Upper lobe of left lung (tissue), 6 donors: ENCODE results near the gene CDCA5. TPM values are rescaled to one million over a fixed set of nuclear protein-coding genes. Genes with fewer than 3 reads are reported as not detected.
A peak's percentile ranks its signal among the peaks of the same experiment; 100 is the strongest.

ENCODE experiments used
- ATAC-seq, 2 donors: fragments of 200-7000 bp; cut with Tn5 transposase; one replicate each; pipeline ENCODE4 v1.9.1; 2022; ENCODE audit warnings: mild to moderate bottlenecking in 2 of 2, moderate library complexity in 2 of 2; ENCODE audit not compliant: low FRiP score in 2 of 2
- DNase-seq, 2 donors: peaks; one replicate each; pipeline ENCODE4 v3.0.0-alpha.2; 2019 to 2020
- H3K27ac ChIP-seq, 4 donors: fragments of 200-600 bp; sonication (generic); one replicate each; pipeline ENCODE4 v1.5.1; 2016 to 2019
- H3K27me3 ChIP-seq, 4 donors: fragments of 200-600 bp; sonication (generic); one replicate each; pipeline ENCODE4 v1.5.1; 2017 to 2019
- H3K36me3 ChIP-seq, 4 donors: fragments of 200-600 bp; sonication (generic); one replicate each; pipeline ENCODE4 v1.5.1; 2016 to 2019
- H3K4me1 ChIP-seq, 4 donors: fragments of 200-600 bp; sonication (generic); one replicate each; pipeline ENCODE4 v1.5.1; 2018 to 2019
- H3K4me3 ChIP-seq, 4 donors: fragments of 200-600 bp; sonication (generic); one replicate each; pipeline ENCODE4 v1.5.1; 2017 to 2019; ENCODE audit warnings: mild to moderate bottlenecking in 2 of 4, moderate library complexity in 1 of 4
- H3K9me3 ChIP-seq, 4 donors: fragments of 200-600 bp; sonication (generic); one replicate each; pipeline ENCODE4 v1.5.1; 2018 to 2019
- EP300 ChIP-seq, 4 donors: sonication (generic); formaldehyde crosslinking; IDR thresholded peaks; one replicate each; pipeline ENCODE4 v1.5.1; 2017; ENCODE audit warnings: antibody characterized with exemption in 4 of 4, control low read depth in 2 of 4
- POLR2A ChIP-seq, 4 donors: fragments of 450-650 bp; IDR thresholded peaks; one replicate each; pipeline ENCODE4 v1.5.1; 2016 to 2017; ENCODE audit warnings: antibody characterized with exemption in 4 of 4, mild to moderate bottlenecking in 2 of 4
- POLR2AphosphoS5 ChIP-seq, 2 donors: sonication (generic); formaldehyde crosslinking; IDR thresholded peaks; one replicate each; pipeline ENCODE4 v1.5.1; 2017; ENCODE audit warnings: antibody characterized with exemption in 2 of 2
- WGBS, 2 donors: methylation state at CpG; one replicate each; pipeline ENCODE4 v1.1.5; 2017 to 2018; 5-methylcytosine and 5-hydroxymethylcytosine counted together
- total RNA-seq, 6 donors: library from RNA; depleted of rRNA in 4 of 6; stranded (reverse); fragments of >200 nt in 4 of 6; gene quantifications; one replicate each; pipeline versions ENCODE4 v1.1.0 to v1.2.1, GENCODE V29; 2016 to 2021
- TF ChIP-seq, protein P1 (sequence below), 6 experiments: fragments of 450-650 bp in 4 of 6; fragments of 200-600 bp in 2 of 6; sonication (generic) in 2 of 6; IDR thresholded peaks; one replicate each; pipeline ENCODE4 v1.5.1; 2016 to 2019; ENCODE audit warnings: antibody characterized with exemption in 6 of 6
- donor health status: DM: no; HTN: no; CAD: no; lungs with moderate emphysema.
- donor health status: DM: no; HTN: yes; CAD: no; lungs with severe emphysema.

The CDCA5 gene
- total RNA-seq, 6 donors from 2014 or later: 1.0 to 4.4 (median 1.8) TPM

- ATAC-seq: peak; percentile 92 to 93
- Histone ChIP-seq H3K27me3 (no peaks in the 10 kb centered on the region), H3K9me3 (no peaks in the 10 kb centered on the region), H3K4me3 (peak within 1 kb of the TSS; percentile 36 to 73 (median 62)), H3K36me3 (peaks cover 8 to 34% (median 25%) of the 10 kb centered on the region in 4 donors), H3K27ac (peak within 1 kb of the TSS; percentile 16 to 82 (median 70)), H3K4me1 (peaks cover 41 to 70% (median 58%) of the 10 kb centered on the region in 4 donors)
- DNase-seq: peak; percentile 98
- TF ChIP-seq POLR2A (IDR thresholded peaks at IDR 0.05): peak in 2 of 4 donors; percentile 63 to 94
- TF ChIP-seq POLR2AphosphoS5 (IDR thresholded peaks at IDR 0.05): peak in 1 of 2 donors; percentile 92
- TF ChIP-seq, protein P1, sequence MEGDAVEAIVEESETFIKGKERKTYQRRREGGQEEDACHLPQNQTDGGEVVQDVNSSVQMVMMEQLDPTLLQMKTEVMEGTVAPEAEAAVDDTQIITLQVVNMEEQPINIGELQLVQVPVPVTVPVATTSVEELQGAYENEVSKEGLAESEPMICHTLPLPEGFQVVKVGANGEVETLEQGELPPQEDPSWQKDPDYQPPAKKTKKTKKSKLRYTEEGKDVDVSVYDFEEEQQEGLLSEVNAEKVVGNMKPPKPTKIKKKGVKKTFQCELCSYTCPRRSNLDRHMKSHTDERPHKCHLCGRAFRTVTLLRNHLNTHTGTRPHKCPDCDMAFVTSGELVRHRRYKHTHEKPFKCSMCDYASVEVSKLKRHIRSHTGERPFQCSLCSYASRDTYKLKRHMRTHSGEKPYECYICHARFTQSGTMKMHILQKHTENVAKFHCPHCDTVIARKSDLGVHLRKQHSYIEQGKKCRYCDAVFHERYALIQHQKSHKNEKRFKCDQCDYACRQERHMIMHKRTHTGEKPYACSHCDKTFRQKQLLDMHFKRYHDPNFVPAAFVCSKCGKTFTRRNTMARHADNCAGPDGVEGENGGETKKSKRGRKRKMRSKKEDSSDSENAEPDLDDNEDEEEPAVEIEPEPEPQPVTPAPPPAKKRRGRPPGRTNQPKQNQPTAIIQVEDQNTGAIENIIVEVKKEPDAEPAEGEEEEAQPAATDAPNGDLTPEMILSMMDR (IDR thresholded peaks at IDR 0.05): no peak
- TF ChIP-seq EP300 (IDR thresholded peaks at IDR 0.05): no peak
- WGBS, 2 donors: 3% methylated on average over 30 to 38 of the region's 64 CpGs
These were observed 28.1 kb upstream of the CDCA5 start, which contains the start of gene TM7SF2 for GRCh38 chr11:65111744-65112545. Gene TM7SF2 (plus strand): TSS chr11:65111872. CDS start chr11:65112016, 144 bp downstream.

- Histone ChIP-seq H3K27me3 (no peaks in the 10 kb centered on the region), H3K36me3 (peaks cover 8 to 34% (median 25%) of the 10 kb centered on the region in 4 donors), H3K4me3 (peak overlapping the region in 3 of 4 donors; percentile 55 to 73 (median 68)), H3K4me1 (peaks cover 35 to 63% (median 51%) of the 10 kb centered on the region in 4 donors), H3K9me3 (no peaks in the 10 kb centered on the region), H3K27ac (peak overlapping the region in 2 of 4 donors; percentile 77 to 82)
- TF ChIP-seq POLR2AphosphoS5 (IDR thresholded peaks at IDR 0.05) (no peak), EP300 (IDR thresholded peaks at IDR 0.05) (no peak), POLR2A (IDR thresholded peaks at IDR 0.05) (no peak)
- TF ChIP-seq, protein P1 (IDR thresholded peaks at IDR 0.05): no peak
- ATAC-seq (no peak), DNase-seq (no peak)
- 65 to 69% methylated on average over 19 to 27 of the region's 31 CpGs for WGBS, 2 donors
These were observed 27.4 kb upstream of the CDCA5 start for GRCh38 chr11:65111159-65111743.

DNA sequence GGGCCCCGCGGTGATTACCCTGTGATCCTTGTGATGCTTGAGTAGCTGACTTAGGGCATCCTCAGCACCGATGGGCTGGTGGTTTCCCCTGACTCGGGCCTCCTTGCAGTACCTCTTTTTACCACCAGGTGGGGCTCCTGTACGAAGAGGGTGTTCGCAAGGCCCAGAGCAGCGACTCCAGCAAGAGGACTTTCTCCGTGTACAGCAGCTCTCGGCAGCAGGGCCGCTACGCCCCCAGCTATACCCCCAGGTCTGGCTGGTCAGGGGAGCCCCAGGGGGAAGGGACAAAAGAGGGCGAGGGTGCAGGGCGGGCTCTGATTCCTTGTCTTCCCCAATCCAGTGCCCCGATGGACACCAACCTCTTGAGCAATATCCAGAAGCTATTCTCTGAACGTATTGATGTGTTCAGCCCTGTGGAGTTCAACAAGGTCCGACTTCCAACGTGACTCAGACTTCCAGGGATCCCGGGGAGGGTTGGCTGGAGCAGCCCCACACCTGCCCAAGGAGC is 26.6 kb upstream of the CDCA5 start:
- no peak for TF ChIP-seq EP300 (IDR thresholded peaks at IDR 0.05)
- TF ChIP-seq, protein P1 (IDR thresholded peaks at IDR 0.05): peak; percentile 97 to 99 (median 98)
- ATAC-seq: peak; percentile 82 to 85
- no peaks in the 10 kb centered on the region for H3K9me3 ChIP-seq

DNA sequence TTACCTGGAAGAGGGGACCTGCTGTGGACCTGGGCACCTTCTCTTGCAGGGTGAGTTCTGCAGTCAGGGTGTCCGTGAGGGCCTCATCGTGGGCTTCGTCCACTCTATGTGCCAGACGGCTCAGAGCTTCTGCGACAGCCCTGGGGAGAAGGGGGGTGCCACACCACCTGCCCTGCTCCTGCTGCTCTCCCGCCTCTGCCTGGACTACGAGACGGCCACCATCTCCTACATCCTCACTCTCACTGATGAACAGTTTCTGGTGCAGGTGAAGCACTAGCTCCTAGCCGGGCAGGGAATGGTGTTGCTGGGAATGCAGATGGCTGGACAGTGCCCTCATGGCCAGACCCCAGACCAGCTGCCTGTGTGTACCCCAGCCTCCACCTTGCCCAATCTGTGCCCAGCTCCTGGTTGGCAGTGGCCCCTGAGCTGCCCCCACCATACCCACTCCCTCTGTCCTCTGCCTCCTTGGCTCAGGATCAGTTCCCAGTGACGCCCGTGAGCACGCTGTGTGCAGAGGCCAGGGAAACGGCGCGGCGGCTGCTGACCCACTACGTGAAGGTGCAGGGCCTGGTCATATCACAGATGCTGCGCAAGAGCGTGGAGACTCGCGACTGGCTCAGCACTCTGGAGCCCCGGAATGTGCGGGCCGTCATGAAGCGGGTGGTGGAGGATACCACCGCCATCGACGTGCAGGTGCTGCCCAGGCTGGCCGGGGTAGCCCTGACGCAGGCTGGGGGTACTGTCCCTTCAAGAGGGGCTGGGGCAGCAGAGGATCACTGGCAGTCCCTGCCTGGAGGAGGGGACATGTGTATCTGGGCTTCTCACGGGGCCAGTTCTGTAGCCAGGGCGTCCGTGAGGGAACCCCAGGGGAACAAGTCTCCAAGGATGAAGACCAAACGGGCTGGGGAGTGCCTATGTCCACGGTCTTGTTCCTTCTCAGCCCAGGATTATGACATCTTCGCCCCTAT is 25.7 kb upstream of the CDCA5 start:
- Histone ChIP-seq H3K27ac (peak overlapping the region in 2 of 4 donors; percentile 52 to 55), H3K4me3 (no peak overlapping the region), H3K9me3 (no peaks in the 10 kb centered on the region), H3K27me3 (no peaks in the 10 kb centered on the region), H3K4me1 (peaks cover 31 to 57% (median 44%) of the 10 kb centered on the region in 4 donors), H3K36me3 (peaks cover 8 to 31% (median 23%) of the 10 kb centered on the region in 4 donors)
- DNase-seq: peak in 1 of 2 donors; percentile 84
- no peak for ATAC-seq
- WGBS, 2 donors: 90 to 91% methylated on average over 20 to 36 of the region's 36 CpGs
- no peak for TF ChIP-seq EP300 (IDR thresholded peaks at IDR 0.05)
- no peak for TF ChIP-seq POLR2A (IDR thresholded peaks at IDR 0.05)
- TF ChIP-seq, protein P1 (IDR thresholded peaks at IDR 0.05): no peak
- TF ChIP-seq POLR2AphosphoS5 (IDR thresholded peaks at IDR 0.05): no peak

More for the DNA sequence above, 26.6 kb upstream of the CDCA5 start:
- H3K4me1 ChIP-seq: peaks cover 29 to 54% (median 44%) of the 10 kb centered on the region in 4 donors
- peak overlapping the region in 3 of 4 donors; percentile 6 to 77 (median 55) for H3K27ac ChIP-seq
- no peak overlapping the region for H3K4me3 ChIP-seq
- 9% methylated on average over 18 of the region's 18 CpGs; no CpG with 5 or more reads in 1 of the 2 donors for WGBS, 2 donors
- DNase-seq: peak; percentile 78 to 88
- peaks cover 8 to 30% (median 25%) of the 10 kb centered on the region in 4 donors for H3K36me3 ChIP-seq
- no peaks in the 10 kb centered on the region for H3K27me3 ChIP-seq
